HepG2 (cell line): ENCODE measurements around the gene ZNF79. TPM values are rescaled to one million over a fixed set of nuclear protein-coding genes. Genes with fewer than 3 reads are reported as not detected.

Experiments used
- ATAC-seq: fragments of 200-7000 bp; cut with Tn5 transposase; 3 replicates; pipeline ENCODE4 v1.9.1; 2020; ENCODE audit warnings: mild to moderate bottlenecking, moderate library complexity
- BruUV-seq: library from RNA; stranded (reverse); fragments of 400-500 nt; replicated peaks from 2 replicates; lab custom pipeline; 2021; lab: Mats Ljungman, UMichigan
- CTCF ChIA-PET: fragments of 300-600 bp; formaldehyde crosslinking; extraction: SDS; loops from one replicate; lab custom pipeline; 2021; ENCODE audit warnings: low total read pairs, inconsistent platforms, low intra/inter-chr PET ratio; lab: Yijun Ruan, JAX
- POLR2A ChIA-PET: fragments of 350-600 bp; sonication (Branson Sonifier 250); formaldehyde crosslinking; loops from one replicate; lab custom pipeline; 2020; ENCODE audit warnings: antibody characterized with exemption, inconsistent platforms; lab: Yijun Ruan, JAX
- DNase-seq: peaks from one replicate; pipeline ENCODE4 v3.0.0-alpha.2; 2015; ENCODE audit warnings: low spot score
- FAIRE-seq: peaks from 3 replicates; lab custom pipeline; 2011; peaks lifted over from hg19 to GRCh38; lab: Jason Lieb, UNC
- H2AFZ ChIP-seq: one replicate; pipeline ENCODE4 v1.6.1; 2011; ENCODE audit warnings: low read length, inconsistent platforms
- H3K27ac ChIP-seq: fragments of 300-600 bp; 3 replicates; pipeline ENCODE4 v1.8.0; 2011; ENCODE audit warnings: mixed run types, mild to moderate bottlenecking, mixed read lengths, low read length, inconsistent platforms; ENCODE audit not compliant: insufficient read depth; ENCODE audit errors: extremely low read length
- H3K27me3 ChIP-seq, 2 experiments: fragments of 200-600 bp in 1 of 2; 2 replicates in 1 of 2; 3 replicates in 1 of 2; pipeline versions ENCODE4 v1.6.0 to v1.8.0; 2011; ENCODE audit warnings: low read length in 2 of 2, mild to moderate bottlenecking in 2 of 2, moderate library complexity in 2 of 2, inconsistent platforms in 1 of 2; ENCODE audit not compliant: insufficient read depth in 2 of 2, control insufficient read depth in 1 of 2
- H3K36me3 ChIP-seq, 2 experiments: fragments of 200-600 bp in 1 of 2; replicated peaks in 1 of 2; 2 replicates in 1 of 2; 3 replicates in 1 of 2; pipeline versions ENCODE4 v1.5.1 to v1.8.0; 2011; ENCODE audit warnings: low read length in 2 of 2, inconsistent platforms in 1 of 2; ENCODE audit not compliant: insufficient read depth in 2 of 2, control insufficient read depth in 1 of 2
- H3K4me1 ChIP-seq: 2 replicates; pipeline ENCODE4 v1.5.1; 2012; ENCODE audit warnings: low read length, inconsistent platforms; ENCODE audit not compliant: insufficient read depth
- H3K4me2 ChIP-seq: 2 replicates; pipeline ENCODE4 v1.6.0; 2011; ENCODE audit warnings: low read depth, low read length, inconsistent platforms
- H3K4me3 ChIP-seq, 3 experiments: fragments of 200-600 bp in 1 of 3; sonication (generic), shearing (Covaris generic) in 1 of 3; replicated peaks in 1 of 3; 2 replicates each; pipeline ENCODE4 v1.5.1; 2011 to 2016; ENCODE audit warnings: low read length in 3 of 3, inconsistent platforms in 2 of 3, low read depth in 2 of 3, mild to moderate bottlenecking in 2 of 3, control low read depth in 1 of 3, mixed read lengths in 1 of 3; ENCODE audit not compliant: insufficient read depth in 1 of 3
- H3K79me2 ChIP-seq: one replicate; pipeline ENCODE4 v1.6.1; 2011; ENCODE audit warnings: low read length, inconsistent platforms; ENCODE audit not compliant: insufficient read depth
- H3K9ac ChIP-seq: 2 replicates; pipeline ENCODE4 v1.6.0; 2011; ENCODE audit warnings: mild to moderate bottlenecking, low read depth, low read length, inconsistent platforms; ENCODE audit not compliant: insufficient read depth
- H3K9me3 ChIP-seq: 2 replicates; pipeline ENCODE4 v1.5.1; 2012; ENCODE audit warnings: mild to moderate bottlenecking, low read length
- H4K20me1 ChIP-seq: 2 replicates; pipeline ENCODE4 v1.6.0; 2011; ENCODE audit warnings: inconsistent platforms, mild to moderate bottlenecking, low read length, moderate library complexity; ENCODE audit not compliant: insufficient read depth
- DMTF1 ChIP-seq: sonication (generic); formaldehyde crosslinking; IDR thresholded peaks from 2 replicates; pipeline ENCODE4 v1.4.0; 2020; ENCODE audit warnings: mild to moderate bottlenecking, missing genetic modification reagents
- PAF1 ChIP-seq: IDR thresholded peaks from 2 replicates; pipeline ENCODE4 v1.6.1; 2016; ENCODE audit warnings: missing genetic modification reagents, missing compliant biosample characterization
- POLR2A ChIP-seq, 2 experiments: IDR thresholded peaks; 2 replicates each; pipeline ENCODE4 v1.6.1; 2011; ENCODE audit warnings: low read depth in 2 of 2, low read length in 2 of 2, mild to moderate bottlenecking in 1 of 2, moderate library complexity in 1 of 2; ENCODE audit not compliant: insufficient read depth in 1 of 2
- POLR2AphosphoS5 ChIP-seq: IDR thresholded peaks from 2 replicates; pipeline ENCODE4 v1.6.1; 2012; ENCODE audit warnings: low read depth, low read length
- POLR2G ChIP-seq: fragments of 200-400 bp; formaldehyde crosslinking; IDR thresholded peaks from 2 replicates; pipeline ENCODE4 v1.6.1; 2018; ENCODE audit warnings: mild to moderate bottlenecking, low read depth, low read length, moderate library complexity
- RBFOX2 ChIP-seq: fragments of 200-400 bp; formaldehyde crosslinking; IDR thresholded peaks from 2 replicates; pipeline ENCODE4 v1.6.1; 2017; ENCODE audit warnings: low read depth, mild to moderate bottlenecking, low read length
- RBM22 ChIP-seq: fragments of 200-400 bp; formaldehyde crosslinking; optimal IDR thresholded peaks from 2 replicates; pipeline ENCODE3; 2017; ENCODE audit warnings: mild to moderate bottlenecking, low read length, moderate library complexity
- SYNCRIP ChIP-seq: fragments of 200-400 bp; formaldehyde crosslinking; IDR thresholded peaks from 2 replicates; pipeline ENCODE4 v1.6.1; 2018; ENCODE audit warnings: mild to moderate bottlenecking, low read depth, low read length; ENCODE audit not compliant: insufficient read depth
- ZNF784 ChIP-seq: sonication (generic); formaldehyde crosslinking; IDR thresholded peaks from 2 replicates; pipeline ENCODE4 v1.5.1; 2020; ENCODE audit warnings: missing genetic modification reagents, mild to moderate bottlenecking, borderline replicate concordance
- WGBS: methylation state at CpG from one replicate; pipeline ENCODE4 v1.1.6; 2017; ENCODE audit warnings: low lambda C conversion rate; 5-methylcytosine and 5-hydroxymethylcytosine counted together
- in situ Hi-C: cut with HindIII; loops from 2 replicates; pipeline ENCODE4 v1.10.0; 2017; ENCODE audit warnings: low pct_unique_long_range_greater_than_20kb; ENCODE audit not compliant: extremely low pct_ligation_motif_present
- intact Hi-C: fragments of 100-400 bp; cut with micrococcal nuclease; formaldehyde crosslinking; loops from one replicate; pipeline ENCODE4 v1.10.0; 2022; ENCODE audit not compliant: unreplicated experiment
- polyA plus RNA-seq, 8 experiments: library from polyadenylated mRNA; depleted of rRNA in 3 of 8; stranded (reverse) in 7 of 8; unstranded in 1 of 8; fragments of >200 nt; fragmentation: Illumina TruSeq in 4 of 8; extraction: Trizol in 4 of 8; gene quantifications; 2 replicates each; pipeline versions ENCODE4 v1.2.1 to v1.2.3, GENCODE V29; 2011 to 2016; ENCODE audit warnings: low read depth in 4 of 8, missing spikeins in 1 of 8, mixed read lengths in 1 of 8; ENCODE audit not compliant: insufficient read depth in 1 of 8
- total RNA-seq, 5 experiments: library from RNA; depleted of rRNA; stranded (reverse); fragments of >200 nt; fragmentation: Illumina TruSeq; extraction: Trizol; gene quantifications; 2 replicates each; pipeline ENCODE4 v1.2.3, GENCODE V29; 2016; ENCODE audit warnings: low read depth in 1 of 5

Gene ZNF79
- total and polyA plus RNA-seq, 2 of the 13 experiments (the other 11 are each of a cell fraction or from before 2014, with no cell fraction given), result 3.7 to 8.1 TPM

GRCh38 chr9:127444921-127445850, 21.0 kb downstream of the ZNF79 start:
- Histone ChIP-seq H3K27ac (no peak overlapping the region), H3K9me3 (no peaks in the 10 kb centered on the region), H3K79me2 (peaks cover 23% of the 10 kb centered on the region), H3K4me3 (no peak overlapping the region), H4K20me1 (peaks cover 37% of the 10 kb centered on the region), H3K9ac (no peak overlapping the region)
- TSS peak; percentile 41 for BruUV-seq
- DNase-seq (no peak), ATAC-seq (peak; percentile 5; the same call in 2 of the 3 replicates)
- in situ Hi-C loops, result no loop called here
- WGBS, result 98% methylated on average over 15 of the region's 15 CpGs
- POLR2A ChIA-PET, result interaction anchor here (0.6 to 2.3 kb wide), 2 partner anchors 21 to 22 kb away, joined by 3 to 10 read pairs; partner anchors contain the start of gene ZNF79
- TF ChIP-seq POLR2G (peak; percentile 48), POLR2A (IDR thresholded peaks at IDR 0.05; ENCODE audit: insufficient read depth in 1 of 2, low read depth in 2 of 2, low read length in 2 of 2) (peak in 1 of 2 experiments; percentile 21; a peak in 1 of 4 replicates), RBFOX2 (peak; percentile 55; the same call in 1 of the 2 replicates), POLR2AphosphoS5 (peak; percentile 20; the same call in 1 of the 2 replicates), ZNF784 (CRISPR knock-in tag) (peak; percentile 22; the same call in 1 of the 2 replicates), PAF1 (CRISPR knock-in tag) (peak; percentile 2; the same call in 1 of the 2 replicates), DMTF1 (CRISPR knock-in tag) (no peak), SYNCRIP (no peak), RBM22 (peak; percentile 96)
- TF ChIP-seq, all 625 proteins: peak for 7
- FAIRE-seq, result no peak
- CTCF ChIA-PET, result no interaction called here
- H3K4me2 ChIP-seq, result no peak overlapping the region
- H2AFZ ChIP-seq, result no peak overlapping the region
- peaks cover 22% of the 10 kb centered on the region for H3K4me1 ChIP-seq
- H3K27me3 ChIP-seq, result no peaks in the 10 kb centered on the region; a peak in 1 of 5 replicates
- intact Hi-C loops, result no loop called here
- peaks cover 16 to 81% of the 10 kb centered on the region in 2 experiments for H3K36me3 ChIP-seq
